HG02884 (cell line): Measurements from ENCODE around the gene MGMT.
"Not testable (repeated sequence)": the region's sequence is repeated elsewhere in the genome, so short reads cannot be mapped to it uniquely, and the experiment has no call there.

ENCODE experiments used
- ATAC-seq: cut with Tn5 transposase; IDR thresholded peaks from one replicate; pipeline ENCODE4 v1.9.1; 2021; ENCODE audit warnings: mild to moderate bottlenecking, moderate library complexity; ENCODE audit not compliant: unreplicated experiment

Gene MGMT

DNA sequence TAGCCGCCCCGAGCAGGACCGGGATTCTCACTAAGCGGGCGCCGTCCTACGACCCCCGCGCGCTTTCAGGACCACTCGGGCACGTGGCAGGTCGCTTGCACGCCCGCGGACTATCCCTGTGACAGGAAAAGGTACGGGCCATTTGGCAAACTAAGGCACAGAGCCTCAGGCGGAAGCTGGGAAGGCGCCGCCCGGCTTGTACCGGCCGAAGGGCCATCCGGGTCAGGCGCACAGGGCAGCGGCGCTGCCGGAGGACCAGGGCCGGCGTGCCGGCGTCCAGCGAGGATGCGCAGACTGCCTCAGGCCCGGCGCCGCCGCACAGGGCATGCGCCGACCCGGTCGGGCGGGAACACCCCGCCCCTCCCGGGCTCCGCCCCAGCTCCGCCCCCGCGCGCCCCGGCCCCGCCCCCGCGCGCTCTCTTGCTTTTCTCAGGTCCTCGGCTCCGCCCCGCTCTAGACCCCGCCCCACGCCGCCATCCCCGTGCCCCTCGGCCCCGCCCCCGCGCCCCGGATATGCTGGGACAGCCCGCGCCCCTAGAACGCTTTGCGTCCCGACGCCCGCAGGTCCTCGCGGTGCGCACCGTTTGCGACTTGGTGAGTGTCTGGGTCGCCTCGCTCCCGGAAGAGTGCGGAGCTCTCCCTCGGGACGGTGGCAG, at the start of gene MGMT:
TSS of gene MGMT (plus strand) at position 539 of the 656 bp plus-strand sequence.
- peak; percentile 85 for ATAC-seq

DNA sequence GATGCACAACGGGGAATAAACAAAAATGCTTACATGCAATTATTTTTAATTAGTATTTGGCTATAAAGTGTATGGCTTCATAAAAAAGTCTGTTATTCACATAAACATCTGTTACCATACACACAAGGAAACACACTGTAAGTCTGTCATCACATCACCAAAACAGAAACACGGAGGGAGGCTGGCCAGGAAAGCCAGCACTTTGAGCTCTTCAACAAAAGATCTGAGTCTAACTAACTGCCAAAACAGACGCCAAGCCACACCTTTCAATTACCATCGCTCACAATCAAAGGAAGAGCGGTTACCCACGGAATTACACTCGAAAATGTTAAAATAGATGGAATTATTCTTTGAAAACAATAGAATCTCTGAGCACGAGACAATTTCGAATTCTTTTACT, 49.2 kb upstream of the MGMT start:
- no peak for ATAC-seq

DNA sequence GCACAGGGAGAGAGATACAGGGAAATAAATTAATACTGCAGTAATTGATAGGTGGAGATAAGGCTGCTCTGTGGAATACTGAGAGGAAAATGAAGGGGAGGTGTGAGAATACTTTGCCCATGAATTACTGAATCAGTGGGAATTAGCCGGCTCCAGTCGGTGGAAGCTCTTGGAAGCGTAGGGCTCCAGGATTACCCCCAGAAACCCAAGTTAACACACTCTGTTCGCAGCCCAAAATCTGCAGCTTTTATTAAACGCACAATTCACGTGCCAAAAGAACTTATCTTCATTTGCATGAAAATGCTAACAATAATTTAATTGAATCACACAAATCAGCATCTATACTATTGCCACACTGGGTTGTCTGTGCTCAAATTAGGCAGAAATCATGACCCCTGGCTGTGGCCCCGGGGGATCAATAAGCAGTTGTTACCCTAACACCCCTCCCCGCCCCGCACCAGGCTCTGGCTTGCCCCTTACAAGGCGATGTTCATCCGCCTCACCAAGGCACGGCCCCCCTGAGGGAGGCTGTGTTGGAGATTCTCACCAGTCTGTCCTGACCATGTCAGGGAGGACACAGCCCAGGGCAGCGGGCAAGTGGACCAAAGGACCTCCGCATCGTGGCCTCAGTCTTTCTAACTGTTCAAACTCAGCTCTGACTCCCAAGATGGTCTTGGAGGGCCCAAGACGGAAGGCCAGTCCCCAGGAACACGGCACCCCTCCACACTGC, 48.4 kb upstream of the MGMT start:
- ATAC-seq = no peak

DNA sequence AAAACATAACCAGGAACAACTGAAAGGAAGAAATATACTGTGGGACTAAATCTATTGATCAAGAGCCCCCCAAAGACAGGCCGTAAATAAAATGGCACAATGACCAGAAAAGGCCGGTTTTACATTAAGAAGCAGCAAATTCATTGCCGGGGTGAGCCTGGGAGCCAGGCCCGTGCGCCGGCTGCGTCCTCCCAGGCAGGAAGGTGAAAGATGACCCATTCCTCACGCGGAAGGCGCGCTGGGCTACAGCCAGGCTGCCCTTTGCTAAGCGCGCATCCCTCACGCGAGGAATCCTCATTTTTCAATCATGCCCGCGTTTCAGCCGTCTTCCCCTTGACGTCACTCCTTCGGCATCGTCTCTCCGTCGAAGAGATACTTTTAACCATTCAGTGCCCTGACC, 47.6 kb upstream of the MGMT start:
- ATAC-seq = no peak

DNA sequence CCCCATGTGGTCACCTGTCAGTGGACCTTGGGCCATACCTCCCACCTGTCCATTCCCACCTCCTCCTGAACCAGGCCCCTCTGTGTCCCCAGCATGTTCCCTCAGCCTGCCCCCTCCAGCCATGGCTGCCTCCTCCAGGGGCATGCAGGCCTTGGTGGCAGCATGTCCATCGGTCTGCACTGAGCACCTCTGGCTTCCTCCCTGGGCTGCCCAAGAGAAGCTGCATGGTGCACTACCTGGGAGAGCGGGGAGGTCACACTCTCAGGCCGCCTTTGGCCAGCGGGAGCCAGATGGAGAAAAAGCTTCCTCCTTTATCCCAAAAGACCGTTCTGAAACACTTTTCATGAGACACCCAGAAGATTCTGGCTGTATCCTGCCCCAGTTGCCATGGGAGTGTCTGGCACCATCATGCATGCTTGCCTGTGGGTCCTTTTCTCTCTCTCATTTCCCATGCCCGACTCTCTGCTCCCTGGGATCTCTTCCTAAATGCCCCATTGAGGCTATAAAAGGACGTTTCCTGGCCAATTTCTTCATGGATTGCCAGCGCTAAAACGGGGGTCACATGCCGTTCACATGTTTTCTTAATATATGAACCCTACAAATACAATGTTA, 45.5 kb upstream of the MGMT start:
- ATAC-seq = no peak

DNA sequence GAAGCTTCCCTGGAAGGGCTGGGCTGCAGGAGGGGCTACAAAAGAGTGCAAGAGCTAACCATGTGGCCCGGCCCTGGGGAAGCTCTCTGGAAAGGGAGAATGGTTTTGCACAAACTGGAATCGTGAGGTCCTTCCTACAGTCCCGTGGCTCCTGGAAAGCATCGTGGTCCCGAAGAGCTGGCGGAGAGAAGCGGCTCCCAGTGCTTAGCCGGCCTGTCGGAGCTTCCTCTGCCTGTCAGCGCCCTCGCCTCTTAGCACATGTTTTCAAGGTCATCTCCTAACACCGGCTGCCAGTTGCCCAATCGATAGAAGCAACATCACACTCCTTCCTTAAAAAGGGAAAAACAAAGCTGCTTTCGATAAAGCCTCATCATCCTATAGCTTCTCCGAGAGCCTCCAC, 42.1 kb upstream of the MGMT start:
- no peak for ATAC-seq

DNA sequence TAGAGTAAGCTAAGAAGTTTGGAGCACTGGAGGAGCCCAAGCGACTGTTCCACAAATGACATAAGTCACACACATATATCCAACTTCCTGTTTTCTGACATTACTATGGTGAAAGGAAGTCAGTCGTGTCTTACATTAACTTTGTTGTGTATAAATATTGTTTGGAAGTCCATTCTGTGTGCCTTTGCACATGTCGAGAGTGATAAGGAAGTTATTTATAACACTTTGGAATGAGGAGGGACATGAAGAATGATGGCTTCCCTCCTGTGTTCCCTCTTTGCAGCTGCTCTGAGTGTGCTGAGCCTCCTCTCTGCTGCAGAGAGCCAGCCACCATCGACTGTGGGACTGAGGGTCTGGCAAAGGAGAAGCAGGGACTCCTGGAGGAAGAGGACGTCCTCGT, 40.4 kb upstream of the MGMT start:
- ATAC-seq = no peak

DNA sequence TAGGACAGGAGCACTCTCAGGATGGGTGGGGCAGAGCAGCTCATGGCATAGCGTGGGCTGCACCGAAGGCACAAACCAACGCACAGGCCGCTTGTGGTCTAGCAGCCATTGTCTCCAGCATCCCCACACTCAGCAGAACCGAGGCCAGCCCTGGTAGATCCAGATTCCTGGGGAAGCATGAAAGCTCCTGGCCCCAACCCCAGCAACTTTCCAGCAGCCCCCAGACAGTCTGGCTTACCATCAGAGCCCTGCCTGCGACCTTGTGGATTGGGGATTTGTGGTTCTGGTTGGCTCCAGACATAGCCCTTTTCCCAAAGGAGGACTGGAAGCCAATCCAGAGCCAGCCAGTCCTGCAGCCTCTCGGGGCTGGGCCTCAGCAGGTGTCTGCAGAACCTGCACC, 33.8 kb upstream of the MGMT start:
- no peak for ATAC-seq

DNA sequence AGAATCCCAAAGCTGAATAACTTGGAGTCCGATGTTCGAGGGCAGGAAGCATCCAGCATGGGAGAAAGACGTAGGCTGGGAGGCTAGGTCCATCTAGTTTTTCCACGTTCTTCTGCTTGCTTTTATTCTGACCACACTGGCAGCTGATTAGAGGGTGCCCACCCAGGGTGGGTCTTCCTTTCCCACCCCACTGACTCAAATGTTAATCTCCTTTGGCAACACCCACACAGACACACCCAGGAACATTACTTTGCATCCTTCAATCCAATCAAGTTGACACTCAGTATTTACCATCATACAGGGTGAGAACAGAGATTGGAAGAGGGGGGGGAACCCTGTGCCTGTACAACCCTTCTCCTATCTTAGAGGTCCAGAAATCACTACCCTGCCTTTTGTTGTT, 31.3 kb upstream of the MGMT start:
- ATAC-seq = not testable (repeated sequence)

DNA sequence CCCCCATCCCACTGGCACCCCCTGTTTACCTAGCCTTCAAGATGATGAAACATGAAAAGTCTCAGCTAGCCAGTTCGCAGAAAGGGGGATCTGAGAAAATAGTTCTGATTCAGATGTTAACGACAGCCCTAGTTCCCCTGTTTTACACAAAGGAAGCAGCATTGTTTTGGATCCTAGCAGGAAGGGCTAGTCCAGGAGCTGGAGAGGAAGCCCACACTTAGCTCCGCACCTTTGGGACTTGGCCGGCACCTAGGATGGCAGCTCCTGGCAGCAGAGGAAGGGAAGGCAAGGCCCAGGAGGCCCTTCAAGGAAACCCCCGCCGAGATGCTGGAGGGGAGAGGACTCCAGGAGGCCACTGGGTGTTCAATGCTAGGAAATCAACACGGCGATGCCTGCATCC, 29.0 kb upstream of the MGMT start:
- ATAC-seq = no peak

DNA sequence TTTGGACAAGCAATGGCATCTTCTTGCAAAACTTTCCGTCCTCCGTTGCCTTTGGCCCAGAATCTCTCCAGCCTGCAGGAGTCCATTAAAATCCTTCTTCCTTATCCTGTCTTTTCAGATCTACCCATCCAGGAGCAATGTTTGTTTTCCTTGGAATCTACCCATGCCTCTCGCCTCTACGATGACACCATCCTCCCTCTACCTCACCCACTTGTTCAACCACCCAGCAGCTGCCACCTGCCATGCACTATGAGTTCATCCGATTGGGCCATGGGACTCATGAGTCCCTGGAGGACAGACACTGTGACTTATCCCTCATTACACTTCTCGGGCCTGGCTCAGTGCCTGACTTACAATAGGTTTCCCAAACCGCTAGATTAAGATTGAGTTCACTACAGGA, 26.8 kb upstream of the MGMT start:
- ATAC-seq = no peak

DNA sequence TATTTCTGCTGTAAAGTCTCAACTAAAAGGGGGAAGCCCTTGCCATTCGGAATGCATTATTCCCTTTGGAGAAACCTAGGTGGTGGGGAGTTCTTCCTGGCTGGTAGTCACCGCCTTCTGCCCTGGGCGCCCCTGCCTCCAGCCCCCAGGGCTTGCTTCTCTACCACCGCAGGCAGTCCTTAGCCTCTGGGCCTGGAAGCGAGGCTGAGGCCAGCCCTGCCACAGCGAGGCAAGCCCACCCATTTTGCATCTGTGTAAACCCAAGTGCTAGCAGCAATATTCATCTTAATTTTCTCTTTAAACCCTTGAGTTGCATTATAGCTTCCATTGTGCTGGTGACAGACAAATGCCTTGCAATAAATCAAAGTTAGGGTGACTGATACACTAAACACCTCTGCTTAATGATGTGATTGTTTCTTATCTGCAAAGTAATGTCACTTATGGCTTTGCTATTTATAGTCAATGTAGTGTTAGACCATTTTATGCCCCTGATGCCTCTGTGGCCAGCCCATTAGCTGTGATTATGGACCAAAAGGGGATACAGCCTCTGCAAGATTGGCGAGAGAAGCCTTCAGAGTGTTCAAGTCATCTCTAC, 26.2 kb upstream of the MGMT start:
- no peak for ATAC-seq

DNA sequence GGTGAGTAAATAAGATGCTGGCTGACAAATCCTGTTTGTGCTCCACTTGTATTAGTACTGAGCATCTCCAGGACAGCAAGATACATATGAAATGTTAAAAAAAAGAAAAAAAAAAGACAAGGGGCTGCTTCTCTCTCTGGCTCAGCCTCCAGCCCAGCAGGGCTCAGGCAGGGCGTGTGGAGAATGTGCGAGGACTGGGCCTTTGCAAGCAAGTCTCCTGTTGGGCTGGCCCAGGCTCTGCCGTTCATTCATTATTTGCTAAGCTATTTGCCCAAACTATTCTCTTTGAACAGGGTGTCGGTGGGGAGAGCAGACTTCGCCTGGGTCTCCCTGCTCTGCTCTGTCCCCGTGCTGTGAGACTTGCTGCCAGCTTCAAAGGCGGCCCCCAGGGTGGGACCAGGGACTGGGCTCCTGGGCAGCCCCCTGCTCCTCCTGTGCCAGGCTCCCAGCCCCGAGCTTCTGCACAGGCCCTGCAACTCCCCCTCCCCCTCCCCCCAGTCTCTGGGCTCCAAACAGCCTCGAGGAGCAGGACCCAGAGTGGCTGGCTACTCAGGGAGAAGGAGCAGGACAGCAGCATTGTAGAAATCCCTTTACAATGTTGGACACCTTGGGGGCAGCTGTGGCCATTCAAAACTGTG, 25.6 kb upstream of the MGMT start:
- ATAC-seq = no peak

DNA sequence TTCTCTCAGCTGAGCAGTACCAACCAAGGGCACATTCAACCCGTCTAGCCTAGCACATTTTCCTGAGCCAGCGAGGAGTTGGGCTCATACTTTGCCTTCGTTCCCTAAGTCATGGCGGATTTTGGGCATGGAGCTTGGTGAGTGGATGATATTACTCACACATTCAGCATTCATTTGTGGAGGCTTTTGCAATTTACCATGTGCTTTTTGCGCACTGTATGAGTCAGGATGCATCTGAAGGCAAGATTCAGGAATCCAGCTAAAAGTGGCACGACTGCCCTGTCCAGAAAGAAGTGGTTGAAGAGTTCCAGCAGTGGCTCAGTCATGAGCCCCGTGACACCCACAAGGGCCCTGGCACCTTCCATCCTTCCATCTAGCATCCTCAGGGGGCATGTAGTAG, 24.2 kb upstream of the MGMT start:
- ATAC-seq = no peak

DNA sequence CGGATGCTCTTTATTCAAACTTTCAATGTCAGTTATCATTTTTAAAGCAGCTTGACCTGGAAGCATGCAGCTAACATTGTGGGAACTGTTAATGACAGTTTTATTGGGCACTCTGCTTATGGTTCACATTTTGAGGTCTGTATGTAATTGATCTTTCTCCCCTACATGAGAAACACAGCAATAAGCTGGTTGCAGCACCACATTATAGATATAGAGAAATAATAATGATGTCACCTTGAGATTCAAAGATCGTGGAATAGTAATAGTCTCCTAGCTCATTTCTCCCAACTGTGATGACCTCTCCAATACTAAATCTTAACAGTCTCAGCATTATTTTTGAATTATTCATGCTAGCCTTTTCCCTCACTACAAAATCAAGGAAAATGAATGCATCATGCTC, 22.7 kb upstream of the MGMT start:
- ATAC-seq = no peak

DNA sequence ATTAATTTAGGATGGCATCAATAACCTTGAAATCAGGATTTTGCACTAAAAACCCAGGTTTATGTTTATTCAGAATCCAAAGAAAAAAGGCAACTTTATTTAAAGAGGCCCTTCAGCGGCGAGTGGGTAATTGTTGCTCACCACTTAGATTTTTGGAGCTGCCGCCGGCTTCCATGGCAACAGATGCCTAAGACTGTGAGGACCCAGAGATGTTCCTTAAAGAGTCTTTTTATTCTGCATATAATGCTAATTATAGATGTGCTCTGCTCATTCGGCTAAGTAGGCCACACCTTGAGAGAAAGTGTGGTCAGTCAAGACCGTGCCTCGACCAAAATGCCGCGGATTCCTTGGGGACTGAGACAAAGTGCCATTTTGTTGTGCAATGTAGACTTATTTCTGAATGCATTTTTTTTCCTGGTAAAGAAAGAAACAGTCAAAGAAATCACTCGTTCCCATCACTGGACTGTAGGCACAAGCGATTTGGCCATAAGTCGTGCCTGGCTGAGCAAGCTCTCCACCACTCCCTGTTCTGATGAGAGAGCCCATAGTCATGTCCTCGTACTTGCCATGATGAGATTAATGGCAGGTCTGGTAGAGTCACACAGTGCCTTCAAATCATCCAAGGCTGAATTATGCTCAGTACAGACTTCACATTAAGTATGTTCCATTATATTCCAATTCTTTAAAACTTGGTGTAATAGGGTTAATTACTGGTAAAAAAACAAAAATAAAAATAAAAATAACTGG, 21.4 kb upstream of the MGMT start:
- ATAC-seq = no peak

DNA sequence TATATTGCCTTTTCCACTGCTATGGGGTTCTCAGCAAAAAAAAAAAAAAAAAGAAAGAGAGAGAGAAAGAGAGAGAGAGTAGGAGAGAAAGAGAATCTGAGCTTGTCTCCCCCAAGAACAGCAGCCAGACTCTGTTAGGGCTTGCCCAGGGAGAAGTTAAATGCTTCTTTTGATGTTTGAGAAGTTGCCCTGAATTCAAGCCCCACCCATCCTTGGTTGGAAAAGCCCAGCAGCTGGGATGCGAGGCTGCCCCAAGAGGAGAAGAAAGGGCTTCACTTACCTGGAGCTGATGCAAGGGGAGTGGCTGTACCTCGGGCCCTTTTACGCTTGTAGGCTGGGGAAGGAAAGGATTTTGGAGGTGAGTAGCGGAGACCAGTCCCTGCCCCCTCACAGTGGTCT, 20.9 kb upstream of the MGMT start:
- ATAC-seq = no peak

DNA sequence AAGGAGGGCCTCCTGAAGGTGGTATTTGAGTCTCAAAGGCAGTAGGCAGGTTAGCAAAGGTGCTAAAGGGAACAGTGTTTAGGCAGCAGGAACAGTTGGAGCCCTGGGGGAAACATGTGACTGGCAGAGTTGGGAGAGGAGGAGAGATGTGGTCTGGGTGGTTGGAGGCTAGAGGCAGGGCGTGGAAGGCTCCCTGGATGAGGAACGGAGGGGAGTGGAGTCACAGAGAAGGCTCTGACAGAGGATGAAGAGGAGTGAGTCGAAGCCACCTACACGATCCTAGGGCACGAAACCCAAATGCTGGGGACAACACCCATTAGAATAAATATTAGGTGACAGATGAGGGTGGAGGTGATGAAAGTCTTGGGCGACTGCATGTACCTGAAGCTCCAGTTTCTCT, 19.6 kb upstream of the MGMT start:
- ATAC-seq = no peak

DNA sequence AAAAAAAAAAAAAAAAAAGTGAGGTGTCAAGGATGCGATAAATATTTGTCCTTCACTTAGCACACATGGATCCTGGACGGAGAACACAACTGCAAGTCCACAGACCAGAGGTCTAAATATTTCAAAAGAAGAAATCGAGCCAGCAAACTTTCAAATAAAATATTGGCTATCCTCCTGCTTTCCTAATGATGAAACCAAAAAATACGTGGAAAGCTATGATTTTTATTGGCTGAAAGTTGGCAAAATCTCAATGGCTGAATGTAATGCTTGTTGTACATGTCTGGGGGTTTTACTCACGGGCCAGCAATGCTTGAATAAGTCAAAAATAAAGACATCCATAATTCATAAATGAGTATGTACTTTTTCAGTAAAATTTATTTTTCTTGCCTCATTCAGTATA, 19.0 kb upstream of the MGMT start:
- ATAC-seq = no peak

DNA sequence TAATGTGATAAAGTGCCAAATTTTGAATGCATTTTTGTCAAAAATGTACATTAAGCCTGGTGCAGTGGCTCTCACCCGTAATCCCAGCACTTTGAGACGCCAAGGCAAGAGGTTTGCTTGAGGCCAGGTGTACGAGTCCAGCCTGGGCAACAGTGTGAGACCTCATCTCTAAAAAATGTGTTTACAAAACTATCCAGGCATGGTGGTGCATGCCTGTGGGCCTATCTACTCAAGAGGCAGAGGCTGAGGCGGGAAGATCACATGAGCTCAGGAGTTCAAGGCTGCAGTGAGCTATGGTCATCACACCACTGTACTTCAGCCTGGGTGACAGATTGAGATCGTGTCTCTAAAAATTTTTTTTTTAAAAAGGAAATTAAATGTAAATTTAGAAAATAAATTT, 18.5 kb upstream of the MGMT start:
- no peak for ATAC-seq

DNA sequence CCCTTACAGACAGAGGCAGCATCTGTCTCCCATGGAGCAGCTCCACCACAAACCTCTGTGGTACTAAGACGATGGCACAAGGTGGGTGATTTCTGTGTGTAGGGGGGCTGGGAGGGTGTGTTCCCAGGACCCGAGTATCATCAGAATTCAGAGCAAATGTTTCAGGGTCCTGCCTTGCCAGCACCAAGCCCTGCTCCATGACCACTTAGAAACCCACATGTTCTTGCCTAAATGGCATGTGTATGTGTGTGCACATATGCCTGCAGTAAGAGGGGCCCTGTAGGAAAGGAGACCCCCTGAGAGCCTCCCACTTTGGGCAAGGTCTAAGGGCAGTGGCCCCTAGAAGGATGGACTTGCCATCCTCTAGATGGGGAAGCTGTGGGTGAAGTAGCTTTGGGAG, 17.1 kb upstream of the MGMT start:
- ATAC-seq = no peak
